OCI-LY3 (cell line): Measurements from ENCODE around the gene KIF1C.

ENCODE experiments used
- H2AFZ ChIP-seq: fragments of 200-600, 300-600 bp; shearing (Covaris generic); 2 replicates; pipeline ENCODE4 v1.6.0; 2014; ENCODE audit warnings: antibody characterized with exemption, low read depth, low read length
- H3K27ac ChIP-seq: fragments of 200-600, 300-600 bp; sonication (generic); 2 replicates; pipeline ENCODE4 v1.5.1; 2014; ENCODE audit warnings: mild to moderate bottlenecking, low read length, moderate library complexity, mixed read lengths
- H3K27me3 ChIP-seq: fragments of 200-600, 300-600 bp; sonication (generic); 2 replicates; pipeline ENCODE4 v1.6.1; 2014; ENCODE audit warnings: low read depth, low read length, mixed read lengths
- H3K36me3 ChIP-seq: fragments of 200-600, 300-600 bp; sonication (generic); replicated peaks from 2 replicates; pipeline ENCODE3; 2014; ENCODE audit warnings: low read depth, low read length, mixed read lengths
- H3K4me1 ChIP-seq: fragments of 300-600, 200-600 bp; sonication (generic); 2 replicates; pipeline ENCODE4 v1.6.1; 2014; ENCODE audit warnings: low read length, mixed read lengths
- H3K4me2 ChIP-seq: fragments of 200-600, 300-600 bp; sonication (generic); 2 replicates; pipeline ENCODE4 v1.6.1; 2014; ENCODE audit warnings: low read length, mixed read lengths
- H3K4me3 ChIP-seq: fragments of 300-600, 200-600 bp; sonication (generic); 2 replicates; pipeline ENCODE4 v1.5.1; 2014; ENCODE audit warnings: antibody characterized with exemption, mild to moderate bottlenecking, low read length, moderate library complexity
- H3K79me2 ChIP-seq: fragments of 300-600, 200-600 bp; shearing (Covaris generic); 2 replicates; pipeline ENCODE4 v1.6.1; 2014; ENCODE audit warnings: mild to moderate bottlenecking, low read length, mixed read lengths
- H3K9ac ChIP-seq: fragments of 300-600, 200-600 bp; shearing (Covaris generic); 2 replicates; pipeline ENCODE4 v1.6.0; 2014; ENCODE audit warnings: mild to moderate bottlenecking, low read length, moderate library complexity
- H3K9me3 ChIP-seq: fragments of 200-600, 300-600 bp; shearing (Covaris generic); 2 replicates; pipeline ENCODE4 v1.6.1; 2014; ENCODE audit warnings: low read length, mixed read lengths; ENCODE audit not compliant: insufficient read depth
- H4K20me1 ChIP-seq: fragments of 200-600, 300-600 bp; sonication (generic); 2 replicates; pipeline ENCODE4 v1.6.1; 2016; ENCODE audit warnings: low read length, mixed read lengths; ENCODE audit not compliant: insufficient read depth
- CTCF ChIP-seq: fragments of 200-600, 300-600 bp; sonication (generic); IDR thresholded peaks from 2 replicates; pipeline ENCODE4 v1.5.1; 2014; ENCODE audit warnings: antibody characterized with exemption, low read length, low read depth
- EZH2phosphoT487 ChIP-seq: fragments of 200-600 bp; shearing (Covaris generic); IDR thresholded peaks from 2 replicates; pipeline ENCODE4 v1.6.1; 2018; ENCODE audit warnings: antibody characterized with exemption, mixed run types, low read depth

The KIF1C gene

GRCh38 chr17:5077781-5078105 is 80.0 kb downstream of the KIF1C start:
- Histone ChIP-seq H2AFZ (no peak overlapping the region), H3K4me3 (no peak overlapping the region), H3K79me2 (no peaks in the 10 kb centered on the region), H3K9me3 (no peaks in the 10 kb centered on the region), H3K4me2 (no peak overlapping the region), H3K36me3 (no peaks in the 10 kb centered on the region), H3K9ac (no peak overlapping the region), H3K27ac (no peak overlapping the region), H4K20me1 (no peaks in the 10 kb centered on the region), H3K4me1 (no peaks in the 10 kb centered on the region), H3K27me3 (no peaks in the 10 kb centered on the region)
- TF ChIP-seq CTCF (no peak), EZH2phosphoT487 (no peak)
